Brain microvascular endothelial cell (primary cell): ENCODE data around the gene MMP23B.

Experiments
- DNase-seq: peaks from one replicate; pipeline ENCODE4 v3.0.0-alpha.2; 2020
- H3K27ac ChIP-seq: fragments of 250-450 bp; sonication (Bioruptor Pico); 2 replicates; pipeline ENCODE4 v1.5.1; 2020; ENCODE audit warnings: mild to moderate bottlenecking, moderate library complexity
- H3K27me3 ChIP-seq: fragments of 250-450 bp; sonication (Bioruptor Pico); replicated peaks from 2 replicates; pipeline ENCODE4 v1.5.1; 2020; ENCODE audit warnings: mild to moderate bottlenecking
- H3K36me3 ChIP-seq: fragments of 250-450 bp; sonication (Bioruptor Pico); replicated peaks from 2 replicates; pipeline ENCODE4 v1.5.1; 2020; ENCODE audit warnings: mild to moderate bottlenecking
- H3K4me3 ChIP-seq: 2 replicates; pipeline ENCODE4 v1.5.1; 2011; ENCODE audit warnings: low read depth, mild to moderate bottlenecking, control low read depth, low read length, moderate library complexity
- CTCF ChIP-seq: IDR thresholded peaks from 2 replicates; pipeline ENCODE4 v1.5.1; 2011; ENCODE audit warnings: low read depth, mild to moderate bottlenecking, moderate library complexity, low read length, control low read depth, inconsistent platforms; ENCODE audit errors: missing control alignments
- in situ Hi-C: cut with HindIII; loops from 2 replicates; pipeline ENCODE4 v1.10.0; 2017; ENCODE audit warnings: low sequenced_read_pairs, low pct_ligation_motif_present

The MMP23B gene

DNA sequence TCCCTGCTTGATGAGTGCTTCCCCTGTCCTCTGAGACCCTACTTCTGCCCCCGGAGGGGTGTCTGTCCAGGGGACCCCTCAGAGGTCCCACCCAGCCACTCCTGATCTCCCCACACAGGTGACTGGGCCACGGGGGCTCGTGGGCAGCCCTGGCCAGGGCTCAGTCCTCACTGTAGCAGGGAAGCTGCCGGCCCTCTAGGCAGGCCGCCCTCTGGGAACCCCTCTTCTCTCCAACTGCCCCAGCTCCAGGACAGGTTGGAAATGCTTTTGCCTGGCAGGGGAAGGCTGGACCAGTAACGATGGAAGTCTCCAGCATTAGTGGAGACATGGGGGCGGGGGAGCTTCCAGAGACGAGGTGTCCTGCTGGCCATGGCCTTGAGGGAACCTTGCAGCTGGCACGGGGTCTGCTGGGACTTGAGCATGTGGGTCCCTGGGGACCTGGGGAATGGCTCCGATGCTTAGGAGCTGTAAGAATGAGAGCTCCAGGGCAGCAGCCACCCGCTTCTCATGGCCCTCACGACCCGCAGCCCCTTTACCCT, 28.9 kb upstream of the MMP23B start:
- DNase-seq = no peak

GRCh38 chr1:1603671-1604373, 28.2 kb upstream of the MMP23B start:
- no peak overlapping the region for H3K4me3 ChIP-seq
- no peak for DNase-seq
- H3K36me3 ChIP-seq = no peaks in the 10 kb centered on the region
- in situ Hi-C loops = no loop called here
- H3K27me3 ChIP-seq = peaks cover 11% of the 10 kb centered on the region
- no peak overlapping the region for H3K27ac ChIP-seq
- TF ChIP-seq CTCF = no peak

More for the DNA sequence above, 28.9 kb upstream of the MMP23B start:
- no peak for TF ChIP-seq CTCF
- no peaks in the 10 kb centered on the region for H3K36me3 ChIP-seq
- no peak overlapping the region for H3K27ac ChIP-seq
- peaks cover 11% of the 10 kb centered on the region for H3K27me3 ChIP-seq
- in situ Hi-C loops = no loop called here
- H3K4me3 ChIP-seq = no peak overlapping the region

DNA sequence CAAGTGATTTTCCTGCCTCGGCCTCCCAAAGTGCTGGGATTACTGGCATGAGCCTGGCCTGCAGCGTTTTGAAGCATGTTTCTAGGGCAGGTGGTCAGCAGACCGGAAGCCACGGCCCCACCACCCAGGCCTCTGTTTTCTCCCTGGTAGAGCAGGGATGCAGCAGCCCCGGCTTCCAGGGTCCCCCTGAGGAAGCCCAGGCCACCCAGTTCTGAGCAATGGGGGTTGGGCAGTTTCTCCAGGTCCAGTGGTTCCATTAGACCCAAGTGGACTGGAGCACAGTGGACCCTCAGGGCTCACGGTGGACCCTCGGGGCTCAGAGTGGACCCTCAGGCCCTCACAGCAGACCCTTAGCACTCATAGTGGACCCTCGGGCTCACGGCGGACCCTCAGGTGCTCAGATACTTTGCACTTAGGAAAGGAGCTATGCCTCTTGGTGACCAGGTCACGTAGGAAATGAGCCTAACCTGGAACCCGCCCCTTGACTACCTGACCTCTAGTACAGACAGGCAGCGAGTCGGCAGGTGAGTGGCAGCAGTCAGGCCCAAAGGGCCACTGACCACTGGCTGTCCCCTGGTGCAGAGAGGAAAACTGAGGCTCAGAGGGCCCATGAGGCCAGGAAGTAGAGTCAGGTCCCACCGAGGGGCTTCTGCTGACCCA, 27.5 kb upstream of the MMP23B start:
- in situ Hi-C loops = no loop called here
- Histone ChIP-seq H3K4me3 (no peak overlapping the region), H3K27me3 (peaks cover 11% of the 10 kb centered on the region), H3K36me3 (no peaks in the 10 kb centered on the region), H3K27ac (no peak overlapping the region)
- DNase-seq = no peak
- TF ChIP-seq CTCF = no peak

- H3K4me3 ChIP-seq = no peak overlapping the region
- H3K27ac ChIP-seq = no peak overlapping the region
- no peaks in the 10 kb centered on the region for H3K36me3 ChIP-seq
- TF ChIP-seq CTCF = no peak
- peaks cover 11% of the 10 kb centered on the region for H3K27me3 ChIP-seq
- in situ Hi-C loops = no loop called here
- no peak for DNase-seq
Measured at GRCh38 chr1:1605034-1605591, 26.9 kb upstream of the MMP23B start.

DNA sequence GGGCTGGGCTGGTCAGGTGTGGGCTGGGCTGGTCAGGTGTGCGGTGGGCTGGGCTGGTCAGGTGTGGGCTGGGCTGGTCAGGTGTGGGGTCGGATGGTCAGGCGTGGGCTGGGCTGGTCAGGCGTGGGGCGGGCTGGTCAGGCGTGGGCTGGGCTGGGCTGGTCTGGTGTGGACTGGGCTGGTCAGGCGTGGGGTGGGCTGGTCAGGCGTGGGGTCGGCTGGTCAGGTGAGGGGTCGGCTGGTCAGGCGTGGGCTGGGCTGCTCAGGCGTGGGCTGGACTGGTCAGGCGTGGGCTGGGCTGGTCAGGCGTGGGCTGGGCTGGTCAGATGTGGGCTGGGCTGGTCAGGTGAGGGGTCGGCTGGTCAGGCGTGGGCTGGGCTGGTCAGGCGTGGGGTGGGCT, 26.2 kb upstream of the MMP23B start:
- no peak for DNase-seq
- no peak for TF ChIP-seq CTCF
- Histone ChIP-seq H3K4me3 (no peak overlapping the region), H3K36me3 (no peaks in the 10 kb centered on the region), H3K27ac (no peak overlapping the region), H3K27me3 (peaks cover 6% of the 10 kb centered on the region)
- in situ Hi-C loops = no loop called here
